Activated CD8-positive, alpha-beta memory T cell treated with anti-CD3 and anti-CD28 coated beads, Interleukin-2, amount 50 U/mL, for 48 hours (primary cell): ENCODE results near the gene PAN3.
"Not testable (repeated sequence)": the region's sequence is repeated elsewhere in the genome, so short reads cannot be mapped to it uniquely, and the experiment has no call there.

ENCODE experiments used
- DNase-seq: peaks from one replicate; pipeline ENCODE4 v3.0.0-alpha.2; 2020

PAN3 gene

GRCh38 chr13:28138012-28138755 is at the start of gene PAN3:
Gene PAN3, plus strand, starts transcription at chr13:28138545. Its CDS starts 113 bp downstream, at chr13:28138658.
- peak; percentile 96 for DNase-seq

GRCh38 chr13:28089065-28089464 is 49.3 kb upstream of the PAN3 start:
- no peak for DNase-seq

- no peak for DNase-seq
Observed at GRCh38 chr13:28092431-28092830, 45.9 kb upstream of the PAN3 start.

GRCh38 chr13:28093881-28094280 is 44.5 kb upstream of the PAN3 start:
- no peak for DNase-seq

- no peak for DNase-seq
Observed at GRCh38 chr13:28094306-28094705, 44.0 kb upstream of the PAN3 start.

GRCh38 chr13:28097503-28097902 is 40.8 kb upstream of the PAN3 start:
- DNase-seq = no peak

GRCh38 chr13:28099396-28100149 is 38.8 kb upstream of the PAN3 start:
- DNase-seq = no peak

GRCh38 chr13:28100150-28101121 is 37.9 kb upstream of the PAN3 start, which contains the start of gene FLT3:
Gene FLT3, minus strand, starts transcription at chr13:28100576. Its CDS starts 66 bp downstream, at chr13:28100510.
- peak; percentile 65 for DNase-seq

GRCh38 chr13:28101886-28102285 is 36.5 kb upstream of the PAN3 start:
- not testable (repeated sequence) for DNase-seq

- no peak for DNase-seq
Observed at GRCh38 chr13:28106976-28107375, 31.4 kb upstream of the PAN3 start.

- DNase-seq = no peak
Observed at GRCh38 chr13:28110414-28110813, 27.9 kb upstream of the PAN3 start.

- no peak for DNase-seq
Observed at GRCh38 chr13:28116736-28117135, 21.6 kb upstream of the PAN3 start.

- no peak for DNase-seq
Observed at GRCh38 chr13:28117689-28118377, 20.5 kb upstream of the PAN3 start.

GRCh38 chr13:28120317-28120716 is 18.0 kb upstream of the PAN3 start:
- no peak for DNase-seq

- no peak for DNase-seq
Observed at GRCh38 chr13:28121224-28121623, 17.1 kb upstream of the PAN3 start.

GRCh38 chr13:28128030-28128429 is 10.3 kb upstream of the PAN3 start:
- DNase-seq = no peak

GRCh38 chr13:28128926-28129325 is 9.4 kb upstream of the PAN3 start:
- DNase-seq = no peak

- DNase-seq = no peak
Observed at GRCh38 chr13:28129911-28130693, 8.2 kb upstream of the PAN3 start.

GRCh38 chr13:28131646-28132045 is 6.7 kb upstream of the PAN3 start:
- DNase-seq = no peak

GRCh38 chr13:28136916-28137315 is 1.4 kb upstream of the PAN3 start:
- DNase-seq = no peak

- no peak for DNase-seq
Observed at GRCh38 chr13:28137596-28137995, 749 bp upstream of the PAN3 start.
